Neutrophil (primary cell): Measurements from ENCODE around the gene SMYD3.

Experiments
- H3K27ac ChIP-seq: fragments of 200-600 bp; sonication (generic); 2 replicates; pipeline ENCODE4 v1.5.1; 2016; ENCODE audit warnings: mild to moderate bottlenecking, moderate library complexity
- H3K27me3 ChIP-seq: fragments of 200-600 bp; sonication (generic); 2 replicates; pipeline ENCODE4 v1.6.0; 2016; ENCODE audit warnings: mild to moderate bottlenecking
- H3K36me3 ChIP-seq: fragments of 200-600 bp; sonication (generic); 2 replicates; pipeline ENCODE4 v1.5.1; 2017
- H3K4me1 ChIP-seq, 2 experiments: fragments of 200-600 bp in 1 of 2; sonication (generic) in 1 of 2; 1 replicate in 1 of 2; 2 replicates in 1 of 2; pipeline versions ENCODE4 v1.5.1 to v1.6.1; 2013 to 2016; ENCODE audit warnings: low read depth in 1 of 2, low read length in 1 of 2, mild to moderate bottlenecking in 1 of 2, moderate library complexity in 1 of 2; ENCODE audit not compliant: control insufficient read depth in 1 of 2, insufficient read depth in 1 of 2
- H3K4me3 ChIP-seq, 2 experiments: fragments of 200-600 bp in 1 of 2; sonication (generic) in 1 of 2; 1 replicate in 1 of 2; 2 replicates in 1 of 2; pipeline ENCODE4 v1.5.1; 2013 to 2016; ENCODE audit warnings: low read depth in 1 of 2, low read length in 1 of 2, mild to moderate bottlenecking in 1 of 2, moderate library complexity in 1 of 2
- H3K9me3 ChIP-seq: fragments of 200-600 bp; sonication (generic); 2 replicates; pipeline ENCODE4 v1.5.1; 2016
- CTCF ChIP-seq: fragments of 200-600 bp; sonication (generic); IDR thresholded peaks from 2 replicates; pipeline ENCODE4 v1.5.1; 2016; ENCODE audit warnings: antibody characterized with exemption

SMYD3 gene

GRCh38 chr1:246001142-246001836 is 505.8 kb downstream of the SMYD3 start:
- no peak for TF ChIP-seq CTCF
- H3K4me1 ChIP-seq = no peaks in the 10 kb centered on the region
- no peak overlapping the region for H3K27ac ChIP-seq
- H3K4me3 ChIP-seq = no peak overlapping the region
- H3K36me3 ChIP-seq = no peaks in the 10 kb centered on the region
- no peaks in the 10 kb centered on the region for H3K27me3 ChIP-seq
- no peaks in the 10 kb centered on the region for H3K9me3 ChIP-seq

- no peak overlapping the region for H3K4me3 ChIP-seq
- no peak overlapping the region for H3K27ac ChIP-seq
- H3K27me3 ChIP-seq = no peaks in the 10 kb centered on the region
- H3K36me3 ChIP-seq = no peaks in the 10 kb centered on the region
- no peak for TF ChIP-seq CTCF
- H3K4me1 ChIP-seq = no peaks in the 10 kb centered on the region
- no peaks in the 10 kb centered on the region for H3K9me3 ChIP-seq
These were observed 506.5 kb downstream of the SMYD3 start for GRCh38 chr1:246000638-246001015.

- no peak overlapping the region for H3K4me3 ChIP-seq
- no peaks in the 10 kb centered on the region for H3K9me3 ChIP-seq
- H3K27me3 ChIP-seq = no peaks in the 10 kb centered on the region
- no peaks in the 10 kb centered on the region for H3K4me1 ChIP-seq
- no peak overlapping the region for H3K27ac ChIP-seq
- no peaks in the 10 kb centered on the region for H3K36me3 ChIP-seq
- no peak for TF ChIP-seq CTCF
These were observed 507.1 kb downstream of the SMYD3 start for GRCh38 chr1:245999697-246000637.

GRCh38 chr1:245997471-245998258 is 509.4 kb downstream of the SMYD3 start:
- Histone ChIP-seq H3K4me3 (no peak overlapping the region), H3K36me3 (no peaks in the 10 kb centered on the region), H3K27me3 (no peaks in the 10 kb centered on the region), H3K4me1 (no peaks in the 10 kb centered on the region), H3K27ac (no peak overlapping the region), H3K9me3 (no peaks in the 10 kb centered on the region)
- no peak for TF ChIP-seq CTCF

- no peaks in the 10 kb centered on the region for H3K27me3 ChIP-seq
- no peak for TF ChIP-seq CTCF
- H3K27ac ChIP-seq = no peak overlapping the region
- no peaks in the 10 kb centered on the region for H3K9me3 ChIP-seq
- H3K4me3 ChIP-seq = no peak overlapping the region
- no peaks in the 10 kb centered on the region for H3K4me1 ChIP-seq
- H3K36me3 ChIP-seq = no peaks in the 10 kb centered on the region
These were observed 510.3 kb downstream of the SMYD3 start for GRCh38 chr1:245996811-245997210.
